ENCODE measurements around the gene MBTPS2. TPM values are rescaled to one million over a fixed set of nuclear protein-coding genes. Genes with fewer than 3 reads are reported as not detected.
A peak's percentile ranks its signal among the peaks of the same experiment; 100 is the strongest.

MBTPS2 gene
- total RNA-seq, 2 experiments from 2014 or later: 3.1 to 15.8 TPM

GRCh38 chrX:21838937-21839333 is 482 bp upstream of the MBTPS2 start:
- H3K79me2 ChIP-seq (ENCODE audit: insufficient read depth, low read depth, low read length): peaks cover 11% of the 10 kb centered on the region; the same call in 1 of the 2 replicates
- H3K36me3 ChIP-seq (ENCODE audit: insufficient read depth, low read length): no peaks in the 10 kb centered on the region
- H3K27ac ChIP-seq (ENCODE audit: low read depth, low read length, poor library complexity, severe bottlenecking): no peak overlapping the region
- TF ChIP-seq, protein P1, sequence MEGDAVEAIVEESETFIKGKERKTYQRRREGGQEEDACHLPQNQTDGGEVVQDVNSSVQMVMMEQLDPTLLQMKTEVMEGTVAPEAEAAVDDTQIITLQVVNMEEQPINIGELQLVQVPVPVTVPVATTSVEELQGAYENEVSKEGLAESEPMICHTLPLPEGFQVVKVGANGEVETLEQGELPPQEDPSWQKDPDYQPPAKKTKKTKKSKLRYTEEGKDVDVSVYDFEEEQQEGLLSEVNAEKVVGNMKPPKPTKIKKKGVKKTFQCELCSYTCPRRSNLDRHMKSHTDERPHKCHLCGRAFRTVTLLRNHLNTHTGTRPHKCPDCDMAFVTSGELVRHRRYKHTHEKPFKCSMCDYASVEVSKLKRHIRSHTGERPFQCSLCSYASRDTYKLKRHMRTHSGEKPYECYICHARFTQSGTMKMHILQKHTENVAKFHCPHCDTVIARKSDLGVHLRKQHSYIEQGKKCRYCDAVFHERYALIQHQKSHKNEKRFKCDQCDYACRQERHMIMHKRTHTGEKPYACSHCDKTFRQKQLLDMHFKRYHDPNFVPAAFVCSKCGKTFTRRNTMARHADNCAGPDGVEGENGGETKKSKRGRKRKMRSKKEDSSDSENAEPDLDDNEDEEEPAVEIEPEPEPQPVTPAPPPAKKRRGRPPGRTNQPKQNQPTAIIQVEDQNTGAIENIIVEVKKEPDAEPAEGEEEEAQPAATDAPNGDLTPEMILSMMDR (conservative IDR thresholded peaks at IDR 0.05; ENCODE audit: low read length): no peak
- no peak for TF ChIP-seq EZH2phosphoT487 (IDR thresholded peaks at IDR 0.05; ENCODE audit: borderline replicate concordance, low read depth, low read length)
- H2AFZ ChIP-seq (ENCODE audit: low read length): peak overlapping the region; percentile 85; the same call in 1 of the 2 replicates
- H3K9me2 ChIP-seq (ENCODE audit: insufficient read depth, low read length): no peaks in the 10 kb centered on the region
- DNase-seq (ENCODE audit: low spot score): peak; percentile 30
- H4K20me1 ChIP-seq (ENCODE audit: insufficient read depth, low read length): no peaks in the 10 kb centered on the region
- intact Hi-C loops (cut with micrococcal nuclease; ENCODE audit: unreplicated experiment): loop anchor here (1.0 kb wide), 2 partner anchors 102 to 146 kb away; no protein-coding TSS in a partner anchor
- H3K4me3 ChIP-seq (ENCODE audit: low read depth, low read length, poor library complexity, severe bottlenecking): peak overlapping the region; percentile 85
- ChIA-PET POLR2A (interaction anchor here (0.6 to 0.9 kb wide), 4 partner anchors 17 to 1936 kb away, joined by 3 to 8 read pairs (median 4); partner anchors contain the start of gene YY2), CTCF (ENCODE audit: unreplicated experiment) (no interaction called here)
- TSS peak; percentile 93 for BruUV-seq (replicated peaks)
- H3K4me1 ChIP-seq (ENCODE audit: insufficient read depth, low read length, poor library complexity, severe bottlenecking): peaks cover 4% of the 10 kb centered on the region
- H3K9me3 ChIP-seq (ENCODE audit: low read length): no peaks in the 10 kb centered on the region
- peak overlapping the region; percentile 64 for H3K4me2 ChIP-seq (ENCODE audit: low read length)

DNA sequence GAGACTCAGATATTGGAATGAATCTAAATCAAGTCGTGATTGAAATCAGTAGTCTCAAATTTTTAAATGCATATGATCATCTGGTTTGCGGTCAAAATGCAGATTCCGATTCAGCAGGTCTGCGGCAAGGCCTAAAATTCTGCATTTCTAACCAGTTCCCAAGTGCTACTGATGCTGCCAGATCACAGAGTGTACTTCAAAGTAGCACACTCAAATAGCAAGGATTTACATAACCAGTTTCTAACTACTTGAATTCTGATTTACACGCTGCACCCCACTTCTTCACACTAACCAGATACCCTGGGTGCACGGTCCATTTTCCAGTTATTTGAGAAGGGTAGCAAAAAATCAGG is 752 bp downstream of the MBTPS2 start:
- DNase-seq (ENCODE audit: low spot score): peak; percentile 24
- Histone ChIP-seq H3K27ac (ENCODE audit: low read depth, low read length, poor library complexity, severe bottlenecking) (peak overlapping the region; percentile 43), H3K36me3 (ENCODE audit: insufficient read depth, low read length) (peaks cover 9% of the 10 kb centered on the region; the same call in 1 of the 2 replicates), H2AFZ (ENCODE audit: low read length) (peak overlapping the region; percentile 49; the same call in 1 of the 2 replicates), H3K9me3 (ENCODE audit: low read length) (no peaks in the 10 kb centered on the region), H3K9me2 (ENCODE audit: insufficient read depth, low read length) (no peaks in the 10 kb centered on the region), H3K4me3 (ENCODE audit: low read depth, low read length, poor library complexity, severe bottlenecking) (peak overlapping the region; percentile 85), H4K20me1 (ENCODE audit: insufficient read depth, low read length) (no peaks in the 10 kb centered on the region), H3K4me2 (ENCODE audit: low read length) (peak overlapping the region; percentile 64), H3K4me1 (ENCODE audit: insufficient read depth, low read length, poor library complexity, severe bottlenecking) (peaks cover 4% of the 10 kb centered on the region), H3K79me2 (ENCODE audit: insufficient read depth, low read depth, low read length) (peaks cover 11% of the 10 kb centered on the region; the same call in 1 of the 2 replicates)
- TF ChIP-seq EZH2phosphoT487 (IDR thresholded peaks at IDR 0.05; ENCODE audit: borderline replicate concordance, low read depth, low read length): no peak
- TF ChIP-seq, protein P1 (conservative IDR thresholded peaks at IDR 0.05; ENCODE audit: low read length): no peak
- intact Hi-C loops (cut with micrococcal nuclease; ENCODE audit: unreplicated experiment): no loop called here
- ChIA-PET CTCF (ENCODE audit: unreplicated experiment) (no interaction called here), POLR2A (interaction anchor here (0.5 kb wide), 1 partner anchor 10 kb away, joined by 3 read pairs; no protein-coding TSS in a partner anchor)
- TSS peak; percentile 75 for BruUV-seq (replicated peaks)

DNA sequence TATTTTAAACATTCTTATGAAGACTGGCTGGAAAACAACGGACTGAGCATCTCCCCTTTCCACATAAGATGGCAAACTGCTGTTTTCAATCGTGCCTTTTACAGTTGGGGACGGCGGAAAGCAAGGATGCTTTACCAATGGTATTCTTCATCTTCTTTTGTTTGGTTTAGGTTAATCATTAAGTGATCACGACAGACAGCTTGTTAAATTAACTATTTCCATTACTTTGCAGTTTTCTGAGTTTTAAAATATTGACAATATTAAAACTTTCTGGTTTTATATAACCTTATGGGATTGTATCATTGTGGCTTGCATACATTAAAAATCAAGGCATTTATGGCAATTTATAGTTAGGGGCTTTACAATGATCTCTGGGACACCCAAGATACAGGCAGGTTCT is 3.8 kb downstream of the MBTPS2 start:
- intact Hi-C loops (cut with micrococcal nuclease; ENCODE audit: unreplicated experiment): no loop called here
- DNase-seq (ENCODE audit: low spot score): no peak
- no peak overlapping the region for H2AFZ ChIP-seq (ENCODE audit: low read length)
- no peaks in the 10 kb centered on the region for H4K20me1 ChIP-seq (ENCODE audit: insufficient read depth, low read length)
- no peak overlapping the region for H3K4me3 ChIP-seq (ENCODE audit: low read depth, low read length, poor library complexity, severe bottlenecking)
- CTCF ChIA-PET (ENCODE audit: unreplicated experiment): no interaction called here
- no TSS peak for BruUV-seq (replicated peaks)
- no peaks in the 10 kb centered on the region for H3K9me3 ChIP-seq (ENCODE audit: low read length)
- H3K27ac ChIP-seq (ENCODE audit: low read depth, low read length, poor library complexity, severe bottlenecking): no peak overlapping the region
- no peak for TF ChIP-seq EZH2phosphoT487 (IDR thresholded peaks at IDR 0.05; ENCODE audit: borderline replicate concordance, low read depth, low read length)
- TF ChIP-seq, protein P1 (conservative IDR thresholded peaks at IDR 0.05; ENCODE audit: low read length): no peak
- POLR2A ChIA-PET: interaction anchor here (1.8 kb wide), 1 partner anchor 8 kb away, joined by 4 read pairs; no protein-coding TSS in a partner anchor
- H3K4me1 ChIP-seq (ENCODE audit: insufficient read depth, low read length, poor library complexity, severe bottlenecking): peaks cover 4% of the 10 kb centered on the region
- peaks cover 11% of the 10 kb centered on the region; the same call in 1 of the 2 replicates for H3K79me2 ChIP-seq (ENCODE audit: insufficient read depth, low read depth, low read length)
- peaks cover 27% of the 10 kb centered on the region for H3K36me3 ChIP-seq (ENCODE audit: insufficient read depth, low read length)
- H3K9me2 ChIP-seq (ENCODE audit: insufficient read depth, low read length): no peaks in the 10 kb centered on the region
- no peak overlapping the region for H3K4me2 ChIP-seq (ENCODE audit: low read length)

Data from OCI-LY7 (cell line).